ENCODE measurements around the gene SOX3.

- TF ChIP-seq TBL1XR1 (IDR thresholded peaks at IDR 0.05; ENCODE audit: low read length in 2 of 2) (no peak), RBBP5 (IDR thresholded peaks at IDR 0.05; ENCODE audit: borderline replicate concordance, insufficient read depth, low read length, poor library complexity, severe bottlenecking) (no peak), ZC3H4 (CRISPR knock-in tag; IDR thresholded peaks at IDR 0.05; ENCODE audit: borderline replicate concordance) (no peak), HOXB6 (CRISPR knock-in tag; IDR thresholded peaks at IDR 0.05; ENCODE audit: borderline replicate concordance) (no peak), PBX2 (CRISPR knock-in tag; IDR thresholded peaks at IDR 0.05; ENCODE audit: low read depth) (no peak), PBX2 (tag; conservative IDR thresholded peaks at IDR 0.05; ENCODE audit: low read depth) (no peak), COPS2 (conservative IDR thresholded peaks at IDR 0.05) (no peak)
These were observed 5.4 kb upstream of the SOX3 start for GRCh38 chrX:140510306-140510676.
